ENCODE results near the gene PCDH17. TPM values are rescaled to one million over a fixed set of nuclear protein-coding genes. Genes with fewer than 3 reads are reported as not detected.

The PCDH17 gene
- total and polyA plus RNA-seq, 10 of the 15 experiments (the other 5 are each of a cell fraction or from before 2014, with no cell fraction given): under 0.01 to 0.58 (median 0.07) TPM; not detected in 6

DNA sequence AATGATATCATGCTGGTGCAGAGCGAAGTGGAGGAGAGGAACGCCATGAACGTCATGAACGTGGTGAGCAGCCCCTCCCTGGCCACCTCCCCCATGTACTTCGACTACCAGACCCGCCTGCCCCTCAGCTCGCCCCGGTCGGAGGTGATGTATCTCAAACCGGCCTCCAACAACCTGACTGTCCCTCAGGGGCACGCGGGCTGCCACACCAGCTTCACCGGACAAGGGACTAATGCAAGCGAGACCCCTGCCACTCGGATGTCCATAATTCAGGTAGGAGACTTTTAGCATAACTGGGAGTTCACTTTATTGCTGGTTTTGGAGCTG lies 3.3 kb downstream of the PCDH17 start:
- no peaks in the 10 kb centered on the region for H3K4me1 ChIP-seq (ENCODE audit: control insufficient read depth, insufficient read depth, low read length)
- in situ Hi-C loops (cut with MboI) (loop anchor here (5.0 to 25.0 kb wide), 2 partner anchors 1327 to 1682 kb away; no protein-coding TSS in a partner anchor), intact Hi-C loops (cut with micrococcal nuclease; ENCODE audit: unreplicated experiment) (no loop called here)
- no peaks in the 10 kb centered on the region for H4K20me1 ChIP-seq (ENCODE audit: control insufficient read depth, insufficient read depth)
- no peaks in the 10 kb centered on the region; the same call in 2 of the 3 replicates for H3K9me3 ChIP-seq (replicated peaks; ENCODE audit: control insufficient read depth, insufficient read depth, low read length)
- ChIA-PET POLR2A (no interaction called here), SMC1A (ENCODE audit: uncharacterized antibody, unreplicated experiment) (interaction anchor here (2.2 kb wide), 1 partner anchor 10 kb away, joined by 6 read pairs; no protein-coding TSS in a partner anchor), CTCF (interaction anchor here (0.6 to 2.9 kb wide), 3 partner anchors 10 to 1873 kb away, joined by 3 to 11 read pairs (median 3); no protein-coding TSS in a partner anchor), RAD21 (ENCODE audit: unreplicated experiment) (no interaction called here)
- FAIRE-seq (no peak), DNase-seq (ENCODE audit: low read depth, low spot score) (no peak), ATAC-seq (no peak)
- no peak overlapping the region for H3K27ac ChIP-seq (ENCODE audit: control insufficient read depth, insufficient read depth)
- H3K36me3 ChIP-seq (ENCODE audit: control insufficient read depth in 2 of 2, insufficient read depth in 2 of 2, low read length in 1 of 2): no peaks in the 10 kb centered on the region
- H3K4me2 ChIP-seq (ENCODE audit: control insufficient read depth, insufficient read depth): no peak overlapping the region
- no TSS peak for BruUV-seq (replicated peaks)
- H3K27me3 ChIP-seq (replicated peaks in 1 of 2; ENCODE audit: control insufficient read depth in 2 of 2, insufficient read depth in 2 of 2, low read length in 1 of 2): peaks cover 0 to 8% of the 10 kb centered on the region in 2 experiments; a peak in 2 of 4 replicates
- TF ChIP-seq, protein P1, sequence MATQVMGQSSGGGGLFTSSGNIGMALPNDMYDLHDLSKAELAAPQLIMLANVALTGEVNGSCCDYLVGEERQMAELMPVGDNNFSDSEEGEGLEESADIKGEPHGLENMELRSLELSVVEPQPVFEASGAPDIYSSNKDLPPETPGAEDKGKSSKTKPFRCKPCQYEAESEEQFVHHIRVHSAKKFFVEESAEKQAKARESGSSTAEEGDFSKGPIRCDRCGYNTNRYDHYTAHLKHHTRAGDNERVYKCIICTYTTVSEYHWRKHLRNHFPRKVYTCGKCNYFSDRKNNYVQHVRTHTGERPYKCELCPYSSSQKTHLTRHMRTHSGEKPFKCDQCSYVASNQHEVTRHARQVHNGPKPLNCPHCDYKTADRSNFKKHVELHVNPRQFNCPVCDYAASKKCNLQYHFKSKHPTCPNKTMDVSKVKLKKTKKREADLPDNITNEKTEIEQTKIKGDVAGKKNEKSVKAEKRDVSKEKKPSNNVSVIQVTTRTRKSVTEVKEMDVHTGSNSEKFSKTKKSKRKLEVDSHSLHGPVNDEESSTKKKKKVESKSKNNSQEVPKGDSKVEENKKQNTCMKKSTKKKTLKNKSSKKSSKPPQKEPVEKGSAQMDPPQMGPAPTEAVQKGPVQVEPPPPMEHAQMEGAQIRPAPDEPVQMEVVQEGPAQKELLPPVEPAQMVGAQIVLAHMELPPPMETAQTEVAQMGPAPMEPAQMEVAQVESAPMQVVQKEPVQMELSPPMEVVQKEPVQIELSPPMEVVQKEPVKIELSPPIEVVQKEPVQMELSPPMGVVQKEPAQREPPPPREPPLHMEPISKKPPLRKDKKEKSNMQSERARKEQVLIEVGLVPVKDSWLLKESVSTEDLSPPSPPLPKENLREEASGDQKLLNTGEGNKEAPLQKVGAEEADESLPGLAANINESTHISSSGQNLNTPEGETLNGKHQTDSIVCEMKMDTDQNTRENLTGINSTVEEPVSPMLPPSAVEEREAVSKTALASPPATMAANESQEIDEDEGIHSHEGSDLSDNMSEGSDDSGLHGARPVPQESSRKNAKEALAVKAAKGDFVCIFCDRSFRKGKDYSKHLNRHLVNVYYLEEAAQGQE (IDR thresholded peaks at IDR 0.05; ENCODE audit: low read depth, low read length): no peak
- no peak for TF ChIP-seq ETV6 (conservative IDR thresholded peaks at IDR 0.05 in 1 of 2, IDR thresholded peaks at IDR 0.05 in 1 of 2; ENCODE audit: borderline replicate concordance in 1 of 2, low read depth in 1 of 2)
- TF ChIP-seq PML (IDR thresholded peaks at IDR 0.05; ENCODE audit: low read length): no peak
- TF ChIP-seq ATF7 (IDR thresholded peaks at IDR 0.05; ENCODE audit: low read depth): no peak
- TF ChIP-seq SMAD5 (IDR thresholded peaks at IDR 0.05; ENCODE audit: low read depth): no peak
- TF ChIP-seq TCF3 (IDR thresholded peaks at IDR 0.05; ENCODE audit: borderline replicate concordance, insufficient read depth, low read depth, low read length): no peak
- TF ChIP-seq, protein P2, sequence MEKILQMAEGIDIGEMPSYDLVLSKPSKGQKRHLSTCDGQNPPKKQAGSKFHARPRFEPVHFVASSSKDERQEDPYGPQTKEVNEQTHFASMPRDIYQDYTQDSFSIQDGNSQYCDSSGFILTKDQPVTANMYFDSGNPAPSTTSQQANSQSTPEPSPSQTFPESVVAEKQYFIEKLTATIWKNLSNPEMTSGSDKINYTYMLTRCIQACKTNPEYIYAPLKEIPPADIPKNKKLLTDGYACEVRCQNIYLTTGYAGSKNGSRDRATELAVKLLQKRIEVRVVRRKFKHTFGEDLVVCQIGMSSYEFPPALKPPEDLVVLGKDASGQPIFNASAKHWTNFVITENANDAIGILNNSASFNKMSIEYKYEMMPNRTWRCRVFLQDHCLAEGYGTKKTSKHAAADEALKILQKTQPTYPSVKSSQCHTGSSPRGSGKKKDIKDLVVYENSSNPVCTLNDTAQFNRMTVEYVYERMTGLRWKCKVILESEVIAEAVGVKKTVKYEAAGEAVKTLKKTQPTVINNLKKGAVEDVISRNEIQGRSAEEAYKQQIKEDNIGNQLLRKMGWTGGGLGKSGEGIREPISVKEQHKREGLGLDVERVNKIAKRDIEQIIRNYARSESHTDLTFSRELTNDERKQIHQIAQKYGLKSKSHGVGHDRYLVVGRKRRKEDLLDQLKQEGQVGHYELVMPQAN (conservative IDR thresholded peaks at IDR 0.05): no peak
- no peak for TF ChIP-seq MEF2A (IDR thresholded peaks at IDR 0.05; ENCODE audit: insufficient read depth, low read depth, low read length)
- WGBS (ENCODE audit: insufficient coverage, insufficient replicate concordance, low lambda C conversion rate, missing lambda C conversion rate): 48% methylated on average over 14 of the region's 15 CpGs
- no peaks in the 10 kb centered on the region for H3K79me2 ChIP-seq (ENCODE audit: control insufficient read depth, insufficient read depth, low read length)
- H3K9ac ChIP-seq (ENCODE audit: control insufficient read depth, insufficient read depth, low read length): no peak overlapping the region
- no peak overlapping the region for H2AFZ ChIP-seq (ENCODE audit: control insufficient read depth, low read depth, low read length)
- no peak overlapping the region for H3K4me3 ChIP-seq

Measured in GM12878 (cell line).